Bone marrow (tissue), 2 donors: ENCODE data around the gene A1BG.

Source experiments
- DNase-seq, 2 donors: peaks; one replicate each; lab custom pipeline; 2025; lab: John Stamatoyannopoulos, UW

The A1BG gene

GRCh38 chr19:58352760-58353671 lies at the start of gene A1BG:
TSS of gene A1BG (minus strand) at chr19:58353492. CDS start at chr19:58353437, 55 bp downstream.
- no peak for DNase-seq

- no peak for DNase-seq
Observed at GRCh38 chr19:58401840-58402421, 48.6 kb upstream of the A1BG start.

GRCh38 chr19:58400916-58401839 lies 47.9 kb upstream of the A1BG start:
- DNase-seq = peak; percentile 94 to 97

DNA sequence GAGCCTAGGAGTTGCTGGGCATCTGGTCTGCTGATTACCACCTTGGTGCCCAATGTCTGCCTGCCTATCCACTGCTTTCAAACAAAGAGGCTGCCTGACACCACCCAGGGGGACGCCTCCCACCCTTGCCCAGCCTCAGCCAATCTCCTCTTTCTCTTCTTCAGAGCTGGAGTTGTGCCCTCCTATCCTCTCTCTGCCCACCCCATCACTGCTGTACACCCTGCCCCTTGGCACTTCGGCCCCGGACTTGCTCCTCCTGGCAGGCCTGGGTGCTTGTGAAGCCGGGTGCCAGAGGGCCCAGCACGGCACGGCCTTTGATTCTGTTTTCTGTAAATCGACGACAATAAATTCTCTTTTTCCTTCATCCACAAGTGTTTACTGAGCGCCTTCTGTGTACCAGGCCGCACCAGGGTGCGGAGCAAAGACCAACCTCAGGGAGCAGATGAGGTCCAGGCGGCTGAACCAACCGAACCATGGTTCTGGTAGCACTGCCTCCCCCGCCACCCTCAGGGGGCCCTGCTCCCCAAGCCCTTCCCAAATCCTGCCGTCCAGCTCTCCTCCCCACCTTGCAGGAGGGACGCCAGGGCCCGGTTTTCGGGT lies 47.1 kb upstream of the A1BG start:
- no peak for DNase-seq

DNA sequence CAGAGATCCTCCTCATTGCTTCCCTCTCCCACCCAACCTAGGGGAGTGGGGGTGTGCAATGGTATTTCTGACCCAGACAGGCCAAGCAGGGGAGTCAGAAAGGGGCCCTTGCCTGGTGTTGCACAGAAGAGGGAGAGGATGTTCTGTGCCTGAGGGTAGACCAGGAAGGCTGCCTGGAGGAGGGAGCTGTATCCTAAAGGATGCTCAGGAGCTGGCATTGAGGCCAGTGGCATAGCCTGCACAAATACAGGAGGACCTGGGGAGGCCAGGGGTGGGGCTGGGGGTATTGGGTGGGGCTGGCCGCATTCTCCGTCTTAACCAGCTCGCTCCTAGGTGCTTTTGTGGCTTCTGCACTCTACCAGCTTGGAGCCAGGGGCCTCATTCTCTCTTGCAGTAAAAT lies 46.6 kb upstream of the A1BG start:
- DNase-seq = no peak

GRCh38 chr19:58398545-58398944 lies 45.3 kb upstream of the A1BG start:
- no peak for DNase-seq

DNA sequence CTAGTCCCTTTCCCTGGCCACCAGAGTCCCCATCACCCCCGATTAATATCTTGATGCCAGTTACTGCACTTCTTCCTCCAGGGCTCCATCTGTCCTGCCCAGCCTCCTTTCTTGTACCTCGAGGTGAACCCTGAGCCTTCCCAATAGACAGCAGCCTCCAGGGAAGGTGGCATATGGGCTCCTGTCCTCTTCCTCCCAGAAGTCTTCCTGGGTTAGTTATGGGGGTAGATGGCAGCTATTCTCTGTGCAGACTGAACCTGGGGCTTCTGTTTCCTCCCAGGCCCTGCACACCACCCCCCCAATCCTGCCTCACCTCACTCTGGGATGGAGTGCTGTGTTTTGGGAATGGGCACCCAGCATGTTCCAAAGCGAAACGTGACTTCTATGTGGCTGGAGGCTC lies 44.8 kb upstream of the A1BG start:
- DNase-seq = no peak

DNA sequence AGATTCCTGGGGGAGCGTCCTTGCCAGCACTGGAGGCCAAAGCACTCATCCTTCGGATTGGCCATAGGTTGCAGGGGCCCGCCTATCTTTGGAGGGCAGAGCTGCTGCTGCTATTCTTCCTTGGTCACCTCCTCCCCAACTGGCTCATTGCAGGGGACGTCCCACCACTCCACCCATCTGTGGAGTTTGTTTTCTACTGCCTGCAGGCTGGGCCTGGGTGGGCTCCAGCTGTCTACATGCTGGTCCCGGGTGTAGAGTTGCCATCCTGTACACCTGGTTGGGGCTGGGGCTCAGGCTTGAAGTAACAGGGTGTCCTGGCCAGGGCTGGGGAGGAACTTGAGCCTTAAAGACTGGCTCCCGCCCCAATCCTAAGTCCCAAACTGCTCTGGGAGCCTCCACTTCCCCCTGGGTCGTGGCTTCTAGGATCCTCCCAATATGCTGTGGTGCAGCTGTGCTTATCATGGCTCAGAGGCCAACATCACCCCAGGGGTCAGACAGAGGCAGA lies 44.3 kb upstream of the A1BG start:
- DNase-seq = no peak

DNA sequence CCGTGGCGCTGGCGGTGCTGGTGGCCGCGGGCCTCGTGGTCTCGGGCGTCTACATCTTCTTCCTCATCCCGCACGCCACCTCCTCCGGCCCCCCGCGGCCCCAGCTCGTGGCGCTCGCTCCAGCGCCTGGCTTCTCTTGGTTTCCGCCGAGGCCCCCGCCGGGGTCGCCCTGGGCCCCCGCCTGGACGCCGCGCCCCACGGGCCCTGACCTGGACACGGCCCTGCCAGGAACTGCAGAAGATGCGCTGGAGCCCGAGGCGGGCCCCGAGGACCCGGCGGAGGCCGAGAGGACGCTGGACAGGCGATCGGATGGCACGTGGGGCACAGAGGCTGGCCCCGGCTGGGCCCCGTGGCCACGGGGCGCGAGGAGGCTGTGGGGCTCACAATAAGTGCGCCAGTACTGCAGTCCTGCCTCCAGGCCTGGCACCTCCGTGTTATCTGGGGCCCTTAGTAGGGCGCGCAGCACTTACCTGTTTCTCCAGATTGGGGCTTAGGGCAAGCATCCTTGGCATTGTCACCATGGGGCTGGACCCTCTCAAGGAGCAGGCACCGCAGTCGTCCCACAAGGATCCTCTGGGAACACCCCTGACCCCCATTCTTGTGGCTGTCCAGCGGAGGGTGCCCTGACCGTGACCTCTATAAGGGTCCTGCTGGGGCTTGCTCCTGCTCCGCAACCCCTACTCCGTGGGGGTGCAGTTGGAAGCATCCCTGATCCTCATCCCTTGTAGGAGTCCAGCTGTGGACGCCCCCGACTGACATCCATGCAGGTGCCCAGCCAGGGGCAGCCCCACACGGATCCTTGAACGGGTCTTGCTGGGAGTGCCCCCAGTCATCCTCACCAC lies 43.6 kb upstream of the A1BG start:
- DNase-seq = no peak

DNA sequence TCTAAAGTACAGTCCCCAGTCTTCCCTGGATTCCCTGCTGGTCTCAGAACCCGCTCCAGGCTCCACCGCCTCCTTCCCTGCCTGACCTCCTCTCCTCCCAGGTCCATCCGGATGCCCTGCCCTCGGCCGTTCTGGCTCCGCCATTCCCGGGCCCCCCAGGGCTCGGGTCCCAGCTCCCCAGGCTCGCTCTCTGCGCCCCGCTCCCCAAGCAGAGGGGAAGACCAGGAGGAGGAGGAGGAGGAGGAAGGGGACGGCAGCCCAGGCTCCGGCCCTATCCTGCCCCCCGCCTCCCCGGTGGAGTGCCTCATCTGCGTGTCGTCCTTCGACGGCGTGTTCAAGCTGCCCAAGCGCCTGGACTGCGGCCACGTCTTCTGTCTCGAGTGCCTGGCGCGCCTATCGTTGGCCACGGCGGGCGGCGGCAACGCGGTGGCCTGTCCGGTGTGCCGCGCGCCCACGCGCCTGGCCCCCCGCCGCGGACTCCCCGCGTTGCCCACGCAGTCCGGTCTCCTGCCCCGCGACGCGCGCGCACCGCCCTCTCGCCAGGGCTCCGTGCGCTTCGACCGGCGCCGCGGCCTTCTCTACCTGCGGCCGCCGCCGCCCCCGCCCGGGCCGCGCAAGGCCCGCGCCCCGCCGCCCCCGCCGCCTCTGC lies 42.8 kb upstream of the A1BG start:
- DNase-seq = no peak

GRCh38 chr19:58395220-58395978 lies 42.1 kb upstream of the A1BG start, which contains the start of gene RNF225:
TSS of gene RNF225 (plus strand) at chr19:58395656. CDS start at chr19:58396090, 434 bp downstream.
- no peak for DNase-seq

DNA sequence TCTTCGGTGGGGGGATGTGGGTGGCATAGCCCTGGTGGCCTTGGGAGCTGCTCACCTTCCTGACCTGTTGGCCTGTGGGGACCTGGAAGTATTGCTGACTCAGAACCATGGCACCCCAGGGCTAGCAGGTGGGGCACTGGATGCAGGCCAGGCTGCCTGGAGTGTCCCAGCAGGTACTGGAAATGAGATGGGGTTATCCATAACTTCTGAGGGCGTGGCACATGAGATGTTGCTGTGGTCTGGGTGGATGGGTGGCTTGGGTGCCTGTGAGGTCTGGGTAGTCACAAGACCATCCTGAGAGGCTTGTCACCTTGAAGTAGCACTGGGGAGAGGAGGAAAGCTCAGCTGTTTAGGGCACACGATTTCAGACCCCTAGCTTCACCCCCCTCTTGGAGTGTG lies 41.5 kb upstream of the A1BG start:
- DNase-seq = no peak

DNA sequence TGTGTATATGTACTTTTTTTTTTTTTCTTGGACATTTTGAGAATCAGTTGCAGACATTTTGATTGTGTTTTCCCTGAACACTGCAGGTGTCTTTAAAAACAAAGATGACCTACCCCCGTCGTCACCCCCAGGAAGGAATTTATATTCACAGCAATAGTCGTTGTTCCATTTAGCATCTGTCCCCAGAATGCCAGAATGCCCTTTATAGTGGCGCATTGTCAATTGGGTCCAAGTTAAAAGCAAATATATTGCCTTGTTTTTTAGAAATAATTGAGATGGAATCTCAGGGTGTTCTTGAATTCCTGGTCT lies 40.4 kb upstream of the A1BG start:
- DNase-seq = no peak

DNA sequence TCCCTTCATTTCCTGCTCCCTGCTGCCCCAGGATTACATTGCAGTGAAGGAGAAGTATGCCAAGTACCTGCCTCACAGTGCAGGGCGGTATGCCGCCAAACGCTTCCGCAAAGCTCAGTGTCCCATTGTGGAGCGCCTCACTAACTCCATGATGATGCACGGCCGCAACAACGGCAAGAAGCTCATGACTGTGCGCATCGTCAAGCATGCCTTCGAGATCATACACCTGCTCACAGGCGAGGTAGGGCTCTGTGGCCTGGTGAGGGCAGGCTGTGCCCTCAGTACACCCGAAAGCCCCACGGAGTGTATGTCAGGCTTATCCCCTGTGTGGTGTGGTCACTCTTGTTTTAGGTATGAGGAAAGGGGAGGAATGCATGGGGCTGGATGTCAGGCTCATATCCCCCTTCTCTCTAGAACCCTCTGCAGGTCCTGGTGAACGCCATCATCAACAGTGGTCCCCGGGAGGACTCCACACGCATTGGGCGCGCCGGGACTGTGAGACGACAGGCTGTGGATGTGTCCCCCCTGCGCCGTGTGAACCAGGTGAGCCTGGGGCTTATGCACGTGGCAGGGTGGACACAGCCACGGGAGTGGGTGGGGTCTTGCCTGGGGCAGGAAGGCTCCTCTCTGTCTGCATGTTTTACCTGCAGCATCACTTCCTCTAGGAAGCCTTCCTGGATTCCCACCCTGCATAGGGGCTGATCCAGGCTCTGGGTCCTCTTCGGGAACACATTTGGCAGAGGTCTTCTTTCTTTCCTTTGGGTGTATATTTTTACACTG lies 39.8 kb upstream of the A1BG start:
- no peak for DNase-seq

- no peak for DNase-seq
Observed at GRCh38 chr19:58388175-58388526, 34.9 kb upstream of the A1BG start.

GRCh38 chr19:58387338-58388174 lies 34.3 kb upstream of the A1BG start:
- peak in 1 of 2 donors; percentile 64 for DNase-seq

DNA sequence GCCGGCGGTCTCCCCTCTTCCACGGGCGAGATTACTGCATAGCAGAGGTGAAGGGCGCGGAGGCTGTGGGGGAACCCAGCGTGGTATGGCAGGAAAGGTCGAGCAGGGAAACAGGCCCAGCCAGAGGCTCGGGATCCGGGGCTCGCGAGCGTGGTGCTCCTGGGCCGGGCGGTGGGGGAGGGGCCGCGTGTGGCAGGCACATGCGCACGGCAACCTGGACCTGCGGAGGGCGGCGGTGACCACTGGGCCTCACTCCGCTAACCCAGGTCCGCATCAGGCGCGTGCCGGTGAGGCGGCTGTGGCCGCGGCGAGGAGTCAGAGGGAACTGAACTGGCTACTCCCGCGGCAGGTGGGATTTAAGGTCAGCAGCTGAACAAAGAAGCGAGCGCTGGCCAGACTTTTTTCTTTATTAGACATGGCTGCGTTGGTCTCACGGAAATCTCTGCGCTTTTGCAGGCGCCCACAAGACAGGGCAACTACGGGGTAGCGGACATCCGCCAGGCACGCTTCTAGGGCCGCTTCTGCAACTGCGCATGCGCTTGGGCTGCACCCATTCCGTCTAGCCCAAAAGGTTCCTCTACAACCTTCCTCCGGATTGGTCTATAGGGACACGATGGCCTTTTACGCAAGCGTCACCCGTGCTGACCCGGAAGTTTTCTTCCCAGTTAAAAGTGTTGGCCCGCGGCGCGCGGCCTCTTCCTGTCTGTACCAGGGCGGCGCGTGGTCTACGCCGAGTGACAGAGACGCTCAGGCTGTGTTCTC lies 33.5 kb upstream of the A1BG start, which contains the start of gene RPS5:
Gene RPS5, plus strand, starts transcription at position 694 of the 762 bp plus-strand sequence. CDS start 869 bp downstream, outside the sequence.
- DNase-seq = peak; percentile 74 to 98
